ENCODE results near the gene MED23. TPM values are rescaled to one million over a fixed set of nuclear protein-coding genes. Genes with fewer than 3 reads are reported as not detected.

The MED23 gene
- total RNA-seq, 2 donors from 2014 or later, result 11.9 to 18.2 TPM

DNA sequence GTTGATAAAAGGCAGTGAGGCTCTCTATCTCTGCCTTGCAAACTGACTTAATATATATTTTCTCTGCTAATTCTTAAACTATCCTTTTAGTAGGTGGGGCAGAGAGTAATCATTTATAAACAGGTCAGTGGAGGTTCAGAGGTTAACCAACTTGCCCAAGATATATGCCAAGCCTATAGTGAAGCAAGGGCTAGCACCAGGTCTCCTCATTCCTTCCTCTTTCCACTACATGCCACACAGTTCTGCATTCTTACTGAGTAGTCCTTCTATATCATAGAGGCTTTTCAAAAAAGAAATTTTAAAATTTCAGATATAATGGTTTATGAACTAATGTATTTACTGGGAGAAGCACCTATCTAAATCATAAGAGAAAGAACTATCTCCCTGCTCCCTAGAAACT lies 46.5 kb downstream of the MED23 start:
- intact Hi-C loops (cut with DNase I), result no loop called here
- ATAC-seq (no peak), DNase-seq (no peak)
- Histone ChIP-seq H3K36me3 (replicated peaks in 1 of 2; ENCODE audit: insufficient read depth in 1 of 2, low read depth in 2 of 2) (peaks cover 0 to 10% of the 10 kb centered on the region in 2 donors), H3K27me3 (no peaks in the 10 kb centered on the region), H3K9me3 (no peaks in the 10 kb centered on the region), H3K4me3 (no peak overlapping the region), H3K27ac (no peak overlapping the region), H3K4me1 (no peaks in the 10 kb centered on the region)
- TF ChIP-seq, protein P1, sequence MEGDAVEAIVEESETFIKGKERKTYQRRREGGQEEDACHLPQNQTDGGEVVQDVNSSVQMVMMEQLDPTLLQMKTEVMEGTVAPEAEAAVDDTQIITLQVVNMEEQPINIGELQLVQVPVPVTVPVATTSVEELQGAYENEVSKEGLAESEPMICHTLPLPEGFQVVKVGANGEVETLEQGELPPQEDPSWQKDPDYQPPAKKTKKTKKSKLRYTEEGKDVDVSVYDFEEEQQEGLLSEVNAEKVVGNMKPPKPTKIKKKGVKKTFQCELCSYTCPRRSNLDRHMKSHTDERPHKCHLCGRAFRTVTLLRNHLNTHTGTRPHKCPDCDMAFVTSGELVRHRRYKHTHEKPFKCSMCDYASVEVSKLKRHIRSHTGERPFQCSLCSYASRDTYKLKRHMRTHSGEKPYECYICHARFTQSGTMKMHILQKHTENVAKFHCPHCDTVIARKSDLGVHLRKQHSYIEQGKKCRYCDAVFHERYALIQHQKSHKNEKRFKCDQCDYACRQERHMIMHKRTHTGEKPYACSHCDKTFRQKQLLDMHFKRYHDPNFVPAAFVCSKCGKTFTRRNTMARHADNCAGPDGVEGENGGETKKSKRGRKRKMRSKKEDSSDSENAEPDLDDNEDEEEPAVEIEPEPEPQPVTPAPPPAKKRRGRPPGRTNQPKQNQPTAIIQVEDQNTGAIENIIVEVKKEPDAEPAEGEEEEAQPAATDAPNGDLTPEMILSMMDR (IDR thresholded peaks at IDR 0.05), result no peak
- no peak for TF ChIP-seq POLR2A (IDR thresholded peaks at IDR 0.05)

DNA sequence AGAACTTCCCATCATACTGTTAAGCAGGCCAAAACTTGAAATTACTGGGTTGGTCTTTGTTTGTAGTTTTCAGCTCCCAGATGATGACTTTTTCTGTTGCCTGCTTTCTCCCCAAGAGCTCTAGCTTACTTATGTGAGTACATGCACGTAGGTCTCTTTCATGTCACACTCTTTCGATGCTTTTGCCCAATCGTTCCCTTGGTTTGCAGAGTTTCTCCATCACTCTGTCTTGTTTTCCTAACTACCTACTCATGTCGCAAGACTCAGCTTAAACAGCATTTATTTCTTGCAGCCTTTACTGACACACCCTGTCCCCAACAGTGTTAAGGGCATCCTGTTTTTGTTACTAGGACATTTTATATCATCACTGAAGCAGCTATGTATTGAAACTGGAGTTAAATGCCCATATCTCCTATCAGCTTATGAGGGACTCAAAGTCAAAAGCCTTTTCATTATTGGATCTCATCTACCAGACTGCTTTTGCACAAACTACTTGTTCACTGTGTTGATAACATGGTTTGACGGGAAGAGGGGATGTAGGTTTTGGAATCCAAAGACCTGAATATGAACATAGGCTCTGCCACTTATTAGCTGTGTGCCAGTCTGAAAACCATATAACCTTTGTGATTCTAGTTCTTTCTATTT lies 52.1 kb downstream of the MED23 start:
- Histone ChIP-seq H3K36me3 (replicated peaks in 1 of 2; ENCODE audit: insufficient read depth in 1 of 2, low read depth in 2 of 2) (no peaks in the 10 kb centered on the region), H3K4me1 (no peaks in the 10 kb centered on the region), H3K9me3 (no peaks in the 10 kb centered on the region), H3K27me3 (no peaks in the 10 kb centered on the region), H3K4me3 (no peak overlapping the region), H3K27ac (no peak overlapping the region)
- DNase-seq, result no peak
- TF ChIP-seq, protein P1 (IDR thresholded peaks at IDR 0.05), result no peak
- TF ChIP-seq POLR2A (IDR thresholded peaks at IDR 0.05), result no peak
- intact Hi-C loops (cut with DNase I), result no loop called here
- whole genome bisulfite sequencing, 2 donors, result 91 to 93% methylated on average over 5 of the region's 5 CpGs
- ATAC-seq, result no peak

DNA sequence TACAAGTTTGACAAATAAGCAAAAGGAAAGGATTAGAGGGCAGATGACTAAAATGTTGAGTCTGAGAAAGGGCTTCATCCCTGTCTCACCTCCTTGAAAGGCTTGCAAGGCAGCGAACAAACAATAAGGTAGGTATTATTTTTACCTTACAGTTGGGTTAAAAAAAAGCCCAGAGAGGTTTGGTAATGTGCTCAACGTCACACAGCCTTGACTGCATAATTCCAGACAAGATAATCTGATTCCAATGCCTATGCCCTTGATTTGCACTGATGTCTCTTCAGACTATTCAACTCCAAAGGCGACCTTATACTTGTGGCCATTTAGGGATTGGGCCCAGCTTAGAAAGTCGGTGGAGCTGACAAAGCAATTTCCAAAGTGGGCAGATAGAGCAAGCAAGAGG lies 53.4 kb downstream of the MED23 start:
- no peak for TF ChIP-seq POLR2A (IDR thresholded peaks at IDR 0.05)
- TF ChIP-seq, protein P1 (IDR thresholded peaks at IDR 0.05), result no peak
- Histone ChIP-seq H3K9me3 (no peaks in the 10 kb centered on the region), H3K4me1 (no peaks in the 10 kb centered on the region), H3K36me3 (replicated peaks in 1 of 2; ENCODE audit: insufficient read depth in 1 of 2, low read depth in 2 of 2) (no peaks in the 10 kb centered on the region), H3K4me3 (no peak overlapping the region), H3K27ac (no peak overlapping the region), H3K27me3 (no peaks in the 10 kb centered on the region)
- DNase-seq, result no peak
- no peak for ATAC-seq
- 81 to 84% methylated on average over 4 of the region's 4 CpGs for WGBS, 2 donors
- intact Hi-C loops (cut with DNase I), result no loop called here

DNA sequence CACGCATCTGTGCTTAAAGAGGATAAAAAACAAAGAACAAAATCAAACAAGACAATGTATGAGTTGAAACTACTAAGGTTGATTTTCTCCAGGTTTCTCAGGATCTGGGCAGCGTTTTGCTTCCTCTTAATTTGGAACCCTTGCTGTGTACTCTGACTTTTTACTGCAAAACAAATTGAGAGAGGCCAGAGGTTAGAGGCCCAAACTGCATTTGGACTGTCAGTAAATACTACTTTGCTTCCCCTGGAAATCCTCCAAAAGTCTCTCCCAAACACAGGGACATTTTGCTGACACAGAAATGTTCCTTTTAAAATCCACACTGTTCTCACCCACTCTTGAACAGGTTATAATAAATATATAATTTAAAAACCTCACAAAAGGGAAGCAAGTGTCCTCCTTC lies 53.9 kb downstream of the MED23 start:
- no peaks in the 10 kb centered on the region for H3K9me3 ChIP-seq
- DNase-seq (peak in 1 of 4 donors; percentile 3), ATAC-seq (no peak)
- no peak overlapping the region for H3K4me3 ChIP-seq
- H3K36me3 ChIP-seq (replicated peaks in 1 of 2; ENCODE audit: insufficient read depth in 1 of 2, low read depth in 2 of 2), result no peaks in the 10 kb centered on the region
- TF ChIP-seq, protein P1 (IDR thresholded peaks at IDR 0.05), result no peak
- no peak for TF ChIP-seq POLR2A (IDR thresholded peaks at IDR 0.05)
- intact Hi-C loops (cut with DNase I), result no loop called here
- no peaks in the 10 kb centered on the region for H3K4me1 ChIP-seq
- no peak overlapping the region for H3K27ac ChIP-seq
- 67 to 80% methylated on average over 2 of the region's 2 CpGs for WGBS, 2 donors
- no peaks in the 10 kb centered on the region for H3K27me3 ChIP-seq
